IPS-15b (cell line): ENCODE measurements around the gene SAMHD1.
A peak's percentile ranks its signal among the peaks of the same experiment; 100 is the strongest.

ENCODE experiments used
- H3K27me3 ChIP-seq: one replicate; pipeline ENCODE4 v1.6.1; 2013; ENCODE audit warnings: low read length; ENCODE audit not compliant: control insufficient read depth, insufficient read depth
- H3K36me3 ChIP-seq: one replicate; pipeline ENCODE4 v1.6.1; 2013; ENCODE audit warnings: low read length; ENCODE audit not compliant: control insufficient read depth, insufficient read depth
- H3K4me1 ChIP-seq: one replicate; pipeline ENCODE4 v1.6.1; 2013; ENCODE audit warnings: mild to moderate bottlenecking, low read length; ENCODE audit not compliant: control insufficient read depth, insufficient read depth
- H3K4me3 ChIP-seq: one replicate; pipeline ENCODE4 v1.5.1; 2013; ENCODE audit warnings: low read depth, low read length
- H3K9ac ChIP-seq: one replicate; pipeline ENCODE4 v1.6.1; 2013; ENCODE audit warnings: low read depth, mild to moderate bottlenecking, low read length
- H3K9me3 ChIP-seq: one replicate; pipeline ENCODE4 v1.6.1; 2013; ENCODE audit warnings: mild to moderate bottlenecking, low read length; ENCODE audit not compliant: control insufficient read depth, insufficient read depth

Gene SAMHD1

GRCh38 chr20:36895036-36895435 is 56.5 kb downstream of the SAMHD1 start:
- Histone ChIP-seq H3K9me3 (no peaks in the 10 kb centered on the region), H3K4me3 (no peak overlapping the region), H3K4me1 (no peaks in the 10 kb centered on the region), H3K27me3 (no peaks in the 10 kb centered on the region), H3K36me3 (peaks cover 28% of the 10 kb centered on the region), H3K9ac (no peak overlapping the region)

GRCh38 chr20:36893801-36894200 is 57.7 kb downstream of the SAMHD1 start:
- H3K36me3 ChIP-seq: peaks cover 36% of the 10 kb centered on the region
- no peaks in the 10 kb centered on the region for H3K27me3 ChIP-seq
- no peaks in the 10 kb centered on the region for H3K9me3 ChIP-seq
- no peaks in the 10 kb centered on the region for H3K4me1 ChIP-seq
- no peak overlapping the region for H3K9ac ChIP-seq
- no peak overlapping the region for H3K4me3 ChIP-seq

- Histone ChIP-seq H3K9ac (no peak overlapping the region), H3K27me3 (no peaks in the 10 kb centered on the region), H3K4me1 (peaks cover 11% of the 10 kb centered on the region), H3K36me3 (peaks cover 28% of the 10 kb centered on the region), H3K9me3 (no peaks in the 10 kb centered on the region), H3K4me3 (no peak overlapping the region)
Measured at GRCh38 chr20:36891211-36891610, 60.3 kb downstream of the SAMHD1 start.

- H3K4me3 ChIP-seq: no peak overlapping the region
- no peak overlapping the region for H3K9ac ChIP-seq
- H3K27me3 ChIP-seq: no peaks in the 10 kb centered on the region
- H3K4me1 ChIP-seq: peaks cover 11% of the 10 kb centered on the region
- peaks cover 25% of the 10 kb centered on the region for H3K36me3 ChIP-seq
- H3K9me3 ChIP-seq: no peaks in the 10 kb centered on the region
Measured at GRCh38 chr20:36890586-36890985, 60.9 kb downstream of the SAMHD1 start.

GRCh38 chr20:36888880-36889516 is 62.5 kb downstream of the SAMHD1 start:
- Histone ChIP-seq H3K27me3 (no peaks in the 10 kb centered on the region), H3K4me3 (no peak overlapping the region), H3K9me3 (no peaks in the 10 kb centered on the region), H3K36me3 (peaks cover 19% of the 10 kb centered on the region), H3K9ac (no peak overlapping the region), H3K4me1 (peaks cover 11% of the 10 kb centered on the region)

GRCh38 chr20:36887752-36888090 is 63.8 kb downstream of the SAMHD1 start:
- Histone ChIP-seq H3K36me3 (peaks cover 14% of the 10 kb centered on the region), H3K4me3 (peak overlapping the region; percentile 31), H3K9ac (peak overlapping the region; percentile 26), H3K27me3 (no peaks in the 10 kb centered on the region), H3K9me3 (no peaks in the 10 kb centered on the region), H3K4me1 (peaks cover 11% of the 10 kb centered on the region)

GRCh38 chr20:36886859-36887751 is 64.4 kb downstream of the SAMHD1 start:
- Histone ChIP-seq H3K9me3 (no peaks in the 10 kb centered on the region), H3K9ac (peak overlapping the region; percentile 26), H3K4me3 (peak overlapping the region; percentile 31), H3K27me3 (no peaks in the 10 kb centered on the region), H3K36me3 (peaks cover 13% of the 10 kb centered on the region), H3K4me1 (peaks cover 11% of the 10 kb centered on the region)

- H3K9ac ChIP-seq: no peak overlapping the region
- no peaks in the 10 kb centered on the region for H3K27me3 ChIP-seq
- H3K36me3 ChIP-seq: peaks cover 7% of the 10 kb centered on the region
- no peaks in the 10 kb centered on the region for H3K9me3 ChIP-seq
- H3K4me1 ChIP-seq: peaks cover 11% of the 10 kb centered on the region
- no peak overlapping the region for H3K4me3 ChIP-seq
Measured at GRCh38 chr20:36885356-36885755, 66.2 kb downstream of the SAMHD1 start.

- Histone ChIP-seq H3K4me1 (peaks cover 11% of the 10 kb centered on the region), H3K9ac (no peak overlapping the region), H3K9me3 (no peaks in the 10 kb centered on the region)
Measured at GRCh38 chr20:36883977-36884535, 67.5 kb downstream of the SAMHD1 start.

GRCh38 chr20:36881888-36882287 is 69.6 kb downstream of the SAMHD1 start:
- H3K9me3 ChIP-seq: no peaks in the 10 kb centered on the region
- H3K4me1 ChIP-seq: peaks cover 5% of the 10 kb centered on the region
- no peak overlapping the region for H3K9ac ChIP-seq
- no peaks in the 10 kb centered on the region for H3K36me3 ChIP-seq
- no peaks in the 10 kb centered on the region for H3K27me3 ChIP-seq
- H3K4me3 ChIP-seq: no peak overlapping the region

More at GRCh38 chr20:36883977-36884535, 67.5 kb downstream of the SAMHD1 start:
- H3K4me3 ChIP-seq: no peak overlapping the region
- H3K27me3 ChIP-seq: no peaks in the 10 kb centered on the region
- no peaks in the 10 kb centered on the region for H3K36me3 ChIP-seq

- Histone ChIP-seq H3K27me3 (no peaks in the 10 kb centered on the region), H3K4me3 (no peak overlapping the region), H3K9ac (no peak overlapping the region), H3K4me1 (peaks cover 3% of the 10 kb centered on the region), H3K9me3 (no peaks in the 10 kb centered on the region), H3K36me3 (no peaks in the 10 kb centered on the region)
Measured at GRCh38 chr20:36881331-36881730, 70.2 kb downstream of the SAMHD1 start.
